Natural killer cell (primary cell): ENCODE measurements around the gene PLEKHA8. TPM values are rescaled to one million over a fixed set of nuclear protein-coding genes. Genes with fewer than 3 reads are reported as not detected.

Experiments
- ATAC-seq, 3 donors: fragments of 150-1000 bp in 2 of 3; fragments of 200-7000 bp in 1 of 3; cut with Tn5 transposase; 1 replicate in 1 of 3; 2 replicates in 2 of 3; pipeline ENCODE4 v1.10.0; 2021; ENCODE audit warnings: mild to moderate bottlenecking in 2 of 3, moderate library complexity in 2 of 3
- DNase-seq, 2 donors: peaks; one replicate each; pipeline versions ENCODE4 v3.0.0 to v3.0.0-alpha.2; 2013 to 2021; ENCODE audit warnings: mixed read lengths in 1 of 2
- H3K27ac ChIP-seq: one replicate; pipeline ENCODE4 v1.5.1; 2013; ENCODE audit warnings: mild to moderate bottlenecking, low read length
- H3K27me3 ChIP-seq: one replicate; pipeline ENCODE4 v1.6.1; 2013; ENCODE audit warnings: low read length; ENCODE audit not compliant: control insufficient read depth, insufficient read depth
- H3K36me3 ChIP-seq: one replicate; pipeline ENCODE4 v1.6.1; 2013; ENCODE audit warnings: low read length; ENCODE audit not compliant: control insufficient read depth, insufficient read depth
- H3K4me1 ChIP-seq: one replicate; pipeline ENCODE4 v1.6.1; 2013; ENCODE audit warnings: low read length; ENCODE audit not compliant: control insufficient read depth, insufficient read depth
- H3K4me3 ChIP-seq: one replicate; pipeline ENCODE4 v1.5.1; 2013; ENCODE audit warnings: low read length
- H3K9me3 ChIP-seq: one replicate; pipeline ENCODE4 v1.6.1; 2013; ENCODE audit warnings: low read length; ENCODE audit not compliant: control insufficient read depth, insufficient read depth
- H3K27ac Mint-ChIP-seq, 2 donors: one replicate each; pipeline ENCODE4 v1.8.0; 2022; ENCODE audit warnings: mild to moderate bottlenecking in 2 of 2, mixed read lengths in 2 of 2, moderate library complexity in 1 of 2
- H3K27me3 Mint-ChIP-seq, 2 donors: one replicate each; pipeline ENCODE4 v1.8.0; 2022; ENCODE audit warnings: low read depth in 2 of 2, mixed read lengths in 2 of 2
- H3K36me3 Mint-ChIP-seq: one replicate; pipeline ENCODE4 v1.8.0; 2022; ENCODE audit warnings: mixed read lengths
- H3K4me1 Mint-ChIP-seq, 2 donors: one replicate each; pipeline ENCODE4 v1.8.0; 2022; ENCODE audit warnings: mixed read lengths in 2 of 2
- H3K4me3 Mint-ChIP-seq: one replicate; pipeline ENCODE4 v1.8.0; 2022; ENCODE audit warnings: mild to moderate bottlenecking, moderate library complexity, mixed read lengths
- H3K9me3 Mint-ChIP-seq, 2 donors: one replicate each; pipeline ENCODE4 v1.8.0; 2022; ENCODE audit warnings: mixed read lengths in 2 of 2
- CTCF ChIP-seq: fragments of 200-600 bp; IDR thresholded peaks from one replicate; pipeline ENCODE4 v1.8.0; 2022; ENCODE audit warnings: antibody characterized with exemption
- WGBS: methylation state at CpG from one replicate; pipeline ENCODE4 v1.1.7; 2013; ENCODE audit warnings: missing lambda C conversion rate; ENCODE audit not compliant: insufficient coverage; 5-methylcytosine and 5-hydroxymethylcytosine counted together
- intact Hi-C: fragments of 100-400 bp; cut with micrococcal nuclease; formaldehyde crosslinking; loops from one replicate; pipeline ENCODE4 v1.14.2; 2022
- total RNA-seq, 4 donors: library from RNA; stranded (reverse); fragments of 120-200 nt in 1 of 4; gene quantifications; one replicate each; pipeline versions ENCODE4 v1.2.3 to v1.2.4, GENCODE V29; 2013 to 2022

Gene PLEKHA8
- total RNA-seq, 3 donors from 2014 or later (not counting 1 experiment from before 2014, with no cell fraction given), result 8.7 to 12.8 (median 11.8) TPM

GRCh38 chr7:29996321-29996720 is 31.9 kb upstream of the PLEKHA8 start:
- DNase-seq, result no peak
- no peak for TF ChIP-seq CTCF
- Mint-ChIP-seq H3K4me1 (no peaks in the 10 kb centered on the region), H3K9me3 (peaks cover 2 to 6% of the 10 kb centered on the region in 2 donors), H3K4me3 (no peak overlapping the region), H3K27me3 (peaks cover 0 to 7% of the 10 kb centered on the region in 2 donors), H3K27ac (no peak overlapping the region), H3K36me3 (peaks cover 14% of the 10 kb centered on the region)
- Histone ChIP-seq H3K4me3 (no peak overlapping the region), H3K9me3 (peaks cover 7% of the 10 kb centered on the region), H3K4me1 (no peaks in the 10 kb centered on the region), H3K27ac (no peak overlapping the region), H3K27me3 (no peaks in the 10 kb centered on the region), H3K36me3 (no peaks in the 10 kb centered on the region)
- intact Hi-C loops, result no loop called here
- no peak for ATAC-seq

- peaks cover 14% of the 10 kb centered on the region for H3K36me3 Mint-ChIP-seq
- intact Hi-C loops, result no loop called here
- peaks cover 0 to 7% of the 10 kb centered on the region in 2 donors for H3K27me3 Mint-ChIP-seq
- H3K9me3 ChIP-seq, result peaks cover 5% of the 10 kb centered on the region
- no peak overlapping the region for H3K27ac Mint-ChIP-seq
- no peaks in the 10 kb centered on the region for H3K27me3 ChIP-seq
- no peak overlapping the region for H3K4me3 ChIP-seq
- H3K9me3 Mint-ChIP-seq, result peaks cover 2 to 6% of the 10 kb centered on the region in 2 donors
- H3K27ac ChIP-seq, result no peak overlapping the region
- no peak for ATAC-seq
- DNase-seq, result no peak
- H3K4me1 Mint-ChIP-seq, result no peaks in the 10 kb centered on the region
- H3K36me3 ChIP-seq, result no peaks in the 10 kb centered on the region
- no peaks in the 10 kb centered on the region for H3K4me1 ChIP-seq
- H3K4me3 Mint-ChIP-seq, result no peak overlapping the region
- no peak for TF ChIP-seq CTCF
Measured at GRCh38 chr7:29998489-29998888, 29.7 kb upstream of the PLEKHA8 start.

GRCh38 chr7:30001998-30002397 is 26.2 kb upstream of the PLEKHA8 start:
- no peak overlapping the region for H3K27ac Mint-ChIP-seq
- intact Hi-C loops, result no loop called here

More at GRCh38 chr7:30001998-30002397, 26.2 kb upstream of the PLEKHA8 start:
- Histone ChIP-seq H3K9me3 (no peaks in the 10 kb centered on the region), H3K4me3 (no peak overlapping the region), H3K27me3 (no peaks in the 10 kb centered on the region), H3K27ac (no peak overlapping the region), H3K4me1 (no peaks in the 10 kb centered on the region), H3K36me3 (no peaks in the 10 kb centered on the region)
- Mint-ChIP-seq H3K4me3 (no peak overlapping the region), H3K27me3 (peaks cover 0 to 4% of the 10 kb centered on the region in 2 donors), H3K36me3 (peaks cover 6% of the 10 kb centered on the region), H3K9me3 (peaks cover 0 to 2% of the 10 kb centered on the region in 2 donors), H3K4me1 (no peaks in the 10 kb centered on the region)
- ATAC-seq (no peak), DNase-seq (no peak)
- WGBS, result no CpG with 5 or more reads among the region's 2 CpGs
- TF ChIP-seq CTCF, result no peak
